ENCODE results near the gene CLMP.

Gene CLMP

GRCh38 chr11:123040111-123040432 is 155.0 kb downstream of the CLMP start (continued):
- TF ChIP-seq POU6F1 (CRISPR knock-in tag; IDR thresholded peaks at IDR 0.05; ENCODE audit: borderline replicate concordance, low read depth) (no peak), ISL1 (CRISPR knock-in tag; IDR thresholded peaks at IDR 0.05) (peak; percentile 22; the same call in 1 of the 2 replicates), ARNTL (CRISPR knock-in tag; IDR thresholded peaks at IDR 0.05; ENCODE audit: borderline replicate concordance, low read depth) (no peak), PATZ1 (CRISPR knock-in tag; IDR thresholded peaks at IDR 0.05; ENCODE audit: borderline replicate concordance) (no peak)

- TF ChIP-seq PATZ1 (CRISPR knock-in tag; IDR thresholded peaks at IDR 0.05; ENCODE audit: borderline replicate concordance) = no peak
- TF ChIP-seq CREB5 (CRISPR knock-in tag; IDR thresholded peaks at IDR 0.05; ENCODE audit: low read depth) = no peak
- no peak for TF ChIP-seq TCF4 (CRISPR knock-in tag; IDR thresholded peaks at IDR 0.05; ENCODE audit: borderline replicate concordance)
- TF ChIP-seq TOX (CRISPR knock-in tag; IDR thresholded peaks at IDR 0.05; ENCODE audit: borderline replicate concordance) = no peak
- TF ChIP-seq SNAI2 (CRISPR knock-in tag; IDR thresholded peaks at IDR 0.05) = no peak
- TF ChIP-seq ZFP30 (CRISPR knock-in tag; IDR thresholded peaks at IDR 0.05) = no peak
- no peak for TF ChIP-seq PPARA (CRISPR knock-in tag; IDR thresholded peaks at IDR 0.05; ENCODE audit: borderline replicate concordance)
- TF ChIP-seq ZNF70 (CRISPR knock-in tag; IDR thresholded peaks at IDR 0.05) = no peak
- no peak for TF ChIP-seq TSHZ2 (CRISPR knock-in tag; IDR thresholded peaks at IDR 0.05)
- TF ChIP-seq CSDC2 (CRISPR knock-in tag; IDR thresholded peaks at IDR 0.05) = no peak
- no peak for ATAC-seq
These were observed 159.2 kb downstream of the CLMP start for GRCh38 chr11:123035831-123036230.

GRCh38 chr11:123034597-123034996 is 160.5 kb downstream of the CLMP start:
- TF ChIP-seq ZNF8 (CRISPR knock-in tag; IDR thresholded peaks at IDR 0.05) (no peak), CREB5 (CRISPR knock-in tag; IDR thresholded peaks at IDR 0.05; ENCODE audit: low read depth) (no peak), TCF4 (CRISPR knock-in tag; IDR thresholded peaks at IDR 0.05; ENCODE audit: borderline replicate concordance) (no peak), GLIS3 (CRISPR knock-in tag; IDR thresholded peaks at IDR 0.05) (no peak), ARNTL (CRISPR knock-in tag; IDR thresholded peaks at IDR 0.05; ENCODE audit: borderline replicate concordance, low read depth) (no peak), BACH2 (CRISPR knock-in tag; IDR thresholded peaks at IDR 0.05; ENCODE audit: borderline replicate concordance) (no peak), TOX (CRISPR knock-in tag; IDR thresholded peaks at IDR 0.05; ENCODE audit: borderline replicate concordance) (no peak), ZFP30 (CRISPR knock-in tag; IDR thresholded peaks at IDR 0.05) (no peak), SNAI2 (CRISPR knock-in tag; IDR thresholded peaks at IDR 0.05) (no peak), ESRRG (CRISPR knock-in tag; IDR thresholded peaks at IDR 0.05) (no peak), POU6F1 (CRISPR knock-in tag; IDR thresholded peaks at IDR 0.05; ENCODE audit: borderline replicate concordance, low read depth) (no peak), ISL1 (CRISPR knock-in tag; IDR thresholded peaks at IDR 0.05) (no peak), CSDC2 (CRISPR knock-in tag; IDR thresholded peaks at IDR 0.05) (no peak), PATZ1 (CRISPR knock-in tag; IDR thresholded peaks at IDR 0.05; ENCODE audit: borderline replicate concordance) (no peak), ZFP3 (CRISPR knock-in tag; IDR thresholded peaks at IDR 0.05) (no peak)
- no peak for ATAC-seq

Measured in SK-N-SH treated with all-trans-retinoic acid at 6 μM for 48 hours (cell line).